Spinal cord (tissue), 10 donors: Measurements from ENCODE around the gene TM2D1. TPM values are rescaled to one million over a fixed set of nuclear protein-coding genes. Genes with fewer than 3 reads are reported as not detected.
A peak's percentile ranks its signal among the peaks of the same experiment; 100 is the strongest.
"Not testable (repeated sequence)": the region's sequence is repeated elsewhere in the genome, so short reads cannot be mapped to it uniquely, and the experiment has no call there.

Experiments used
- DNase-seq, 6 donors: peaks; one replicate each; pipeline versions ENCODE4 v3.0.0 to v3.0.0-alpha.2; 2013 to 2015; ENCODE audit warnings: low spot score in 6 of 6, low read depth in 4 of 6
- H3K27ac ChIP-seq: one replicate; pipeline ENCODE4 v1.5.1; 2013; ENCODE audit warnings: low read depth, low read length, control low read depth
- H3K27me3 ChIP-seq: one replicate; pipeline ENCODE4 v1.6.1; 2013; ENCODE audit warnings: low read length; ENCODE audit not compliant: control insufficient read depth, insufficient read depth
- H3K36me3 ChIP-seq: one replicate; pipeline ENCODE4 v1.6.1; 2013; ENCODE audit warnings: low read length; ENCODE audit not compliant: control insufficient read depth, insufficient read depth
- H3K4me1 ChIP-seq: one replicate; pipeline ENCODE4 v1.6.1; 2013; ENCODE audit warnings: low read length; ENCODE audit not compliant: control insufficient read depth, insufficient read depth
- H3K4me3 ChIP-seq: one replicate; pipeline ENCODE4 v1.5.1; 2013; ENCODE audit warnings: low read depth, low read length, control low read depth
- H3K9me3 ChIP-seq: one replicate; pipeline ENCODE4 v1.6.1; 2013; ENCODE audit warnings: low read length; ENCODE audit not compliant: control insufficient read depth, insufficient read depth
- WGBS: methylation state at CpG from one replicate; pipeline ENCODE4 v1.1.5; 2013; ENCODE audit warnings: missing lambda C conversion rate; ENCODE audit not compliant: insufficient coverage; 5-methylcytosine and 5-hydroxymethylcytosine counted together
- polyA plus RNA-seq, 2 donors: library from polyadenylated mRNA; unstranded; fragments of 120-200 nt; gene quantifications; one replicate each; pipeline ENCODE4 v1.2.1, GENCODE V29; 2013; ENCODE audit not compliant: insufficient read length in 2 of 2
- total RNA-seq, 2 donors: library from RNA; depleted of rRNA in 1 of 2; stranded (reverse); fragments of 120-200 nt in 1 of 2; fragments of >200 nt in 1 of 2; gene quantifications; one replicate each; pipeline versions ENCODE4 v1.2.3 to v1.2.4, GENCODE V29; 2013 to 2014
- donor health status: healthy.

TM2D1 gene
- total and polyA plus RNA-seq, 4 donors = 62.4 to 87.9 (median 71.8) TPM

DNA sequence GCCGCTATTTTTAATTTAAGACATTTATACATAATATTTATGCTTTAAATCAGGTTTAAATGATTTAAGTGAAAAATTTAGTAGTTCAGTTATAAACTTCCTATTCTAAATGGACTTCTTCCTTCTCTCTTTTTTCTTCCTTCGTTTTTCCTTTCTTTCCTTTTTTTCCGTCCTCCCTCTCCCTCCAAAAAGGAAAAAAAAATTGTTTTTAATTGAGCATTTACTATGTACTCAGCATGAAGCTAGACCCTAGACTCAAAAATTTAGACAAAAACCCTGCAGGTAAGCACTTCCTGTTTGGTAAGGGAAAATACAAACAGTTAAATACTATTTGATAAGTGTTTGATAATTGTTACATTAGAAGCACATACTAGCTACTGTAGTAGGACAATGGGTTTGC is 2.6 kb upstream of the TM2D1 start:
- no peak overlapping the region for H3K27ac ChIP-seq
- H3K36me3 ChIP-seq = no peaks in the 10 kb centered on the region
- peaks cover 6% of the 10 kb centered on the region for H3K4me1 ChIP-seq
- WGBS = no CpG with 5 or more reads among the region's 3 CpGs
- H3K4me3 ChIP-seq = no peak overlapping the region
- H3K9me3 ChIP-seq = no peaks in the 10 kb centered on the region
- no peaks in the 10 kb centered on the region for H3K27me3 ChIP-seq
- DNase-seq = no peak

- Histone ChIP-seq H3K27ac (peak overlapping the region; percentile 89), H3K27me3 (no peaks in the 10 kb centered on the region), H3K9me3 (no peaks in the 10 kb centered on the region), H3K36me3 (peaks cover 8% of the 10 kb centered on the region), H3K4me1 (peaks cover 6% of the 10 kb centered on the region), H3K4me3 (peak overlapping the region; percentile 98)
- no peak for DNase-seq
- WGBS = 0% methylated on average over 1 of the region's 3 CpGs
Measured at GRCh38 chr1:61724506-61724812, 482 bp downstream of the TM2D1 start.

DNA sequence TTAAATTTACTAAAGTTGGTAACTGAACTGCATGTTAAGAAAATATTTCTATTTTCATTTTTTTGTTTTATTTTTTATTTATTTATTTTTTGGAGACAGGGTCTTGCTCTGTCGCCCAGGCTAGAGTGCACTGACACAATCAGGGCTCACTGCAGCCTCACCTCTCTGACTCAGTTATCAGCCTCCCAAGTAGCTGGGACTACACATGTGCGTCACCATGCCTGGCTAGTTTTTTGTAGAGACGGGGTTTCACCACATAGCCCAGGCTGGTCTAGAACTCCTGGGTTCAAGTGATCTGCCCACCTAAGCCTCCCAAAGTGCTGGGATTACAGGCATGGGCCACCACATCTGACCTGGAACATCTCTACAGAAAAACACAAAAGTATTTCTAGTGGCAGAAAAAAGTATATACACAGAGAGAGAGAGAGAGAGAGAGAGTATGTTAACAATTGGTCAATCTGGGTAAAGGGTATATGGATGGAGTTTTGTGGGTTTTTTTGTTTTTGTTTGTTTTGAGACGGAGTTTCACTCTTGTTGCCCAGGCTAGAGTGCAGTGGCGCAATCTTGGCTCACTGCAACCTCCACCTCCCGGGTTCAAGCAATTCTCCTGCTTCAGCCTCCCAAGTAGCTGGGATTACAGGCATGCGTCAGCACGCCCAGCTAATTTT is 5.8 kb downstream of the TM2D1 start:
- H3K27ac ChIP-seq, H3K9me3 ChIP-seq, H3K4me1 ChIP-seq, H3K27me3 ChIP-seq, H3K4me3 ChIP-seq, DNase-seq: not testable (repeated sequence)
- WGBS = 87% methylated on average over 5 of the region's 8 CpGs
- peaks cover 17% of the 10 kb centered on the region for H3K36me3 ChIP-seq

GRCh38 chr1:61711969-61712368 is 13.0 kb downstream of the TM2D1 start:
- DNase-seq = no peak
- no peak overlapping the region for H3K4me3 ChIP-seq
- H3K27me3 ChIP-seq = no peaks in the 10 kb centered on the region
- no peak overlapping the region for H3K27ac ChIP-seq
- peaks cover 11% of the 10 kb centered on the region for H3K36me3 ChIP-seq
- H3K9me3 ChIP-seq = no peaks in the 10 kb centered on the region
- H3K4me1 ChIP-seq = no peaks in the 10 kb centered on the region

- DNase-seq, H3K27ac ChIP-seq, H3K27me3 ChIP-seq, H3K4me1 ChIP-seq, H3K4me3 ChIP-seq, H3K9me3 ChIP-seq: not testable (repeated sequence)
- H3K36me3 ChIP-seq = peaks cover 13% of the 10 kb centered on the region
- 67% methylated on average over 1 of the region's 4 CpGs for WGBS
Measured at GRCh38 chr1:61711257-61711656, 13.7 kb downstream of the TM2D1 start.

- Histone ChIP-seq H3K27ac (no peak overlapping the region), H3K9me3 (no peaks in the 10 kb centered on the region), H3K4me1 (no peaks in the 10 kb centered on the region), H3K27me3 (no peaks in the 10 kb centered on the region), H3K36me3 (peaks cover 16% of the 10 kb centered on the region), H3K4me3 (no peak overlapping the region)
- no CpG with 5 or more reads among the region's 2 CpGs for WGBS
- no peak for DNase-seq
Measured at GRCh38 chr1:61709908-61710289, 15.0 kb downstream of the TM2D1 start.

- 100% methylated on average over 1 of the region's 7 CpGs for WGBS
- H3K36me3 ChIP-seq = peaks cover 19% of the 10 kb centered on the region
- no peak overlapping the region for H3K27ac ChIP-seq
- no peaks in the 10 kb centered on the region for H3K27me3 ChIP-seq
- H3K4me1 ChIP-seq = no peaks in the 10 kb centered on the region
- no peaks in the 10 kb centered on the region for H3K9me3 ChIP-seq
- no peak for DNase-seq
- H3K4me3 ChIP-seq = no peak overlapping the region
Measured at GRCh38 chr1:61708953-61709907, 15.7 kb downstream of the TM2D1 start.

DNA sequence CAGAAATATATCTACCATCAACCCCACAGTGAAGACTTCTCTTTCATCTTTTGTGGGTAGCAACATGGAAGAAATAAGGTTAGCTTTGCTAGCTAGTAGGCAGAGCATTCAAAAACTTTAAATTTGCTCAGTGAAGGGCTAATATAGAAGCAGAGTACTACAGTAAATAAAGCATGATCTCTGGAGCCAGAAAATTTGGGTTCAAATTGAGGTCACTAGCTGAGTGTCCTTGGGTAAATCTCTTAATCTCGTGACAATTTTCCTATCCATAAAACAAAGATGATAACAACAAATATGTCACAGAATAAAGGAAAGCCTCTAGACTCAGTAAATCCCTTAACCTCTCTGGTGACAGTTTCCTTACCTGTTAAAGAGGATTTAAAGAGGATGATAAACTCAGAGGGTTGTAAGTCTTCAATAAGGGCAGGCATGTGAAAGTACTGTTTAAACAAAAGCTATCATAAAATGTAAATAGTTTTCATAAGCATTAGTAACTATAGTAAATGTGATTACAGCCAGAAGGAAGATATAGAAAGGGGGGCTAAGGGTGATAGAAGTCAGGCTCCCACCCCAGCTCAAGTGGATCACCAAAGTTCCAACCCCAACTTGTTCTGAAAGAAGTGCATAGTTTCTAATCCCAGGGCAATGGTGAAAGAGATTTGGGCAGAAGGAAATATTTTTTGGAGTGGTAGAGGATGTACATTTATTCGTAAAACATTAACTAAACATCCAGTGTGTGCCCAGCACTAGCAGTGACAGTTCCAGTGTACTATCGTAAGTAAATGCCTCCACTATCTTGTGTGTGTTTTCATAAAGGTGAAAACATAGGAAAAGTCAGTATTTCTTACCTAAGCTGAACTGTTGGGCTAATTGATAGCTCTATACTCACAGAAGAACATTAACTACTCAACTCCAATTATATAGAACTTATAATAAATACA is 24.8 kb downstream of the TM2D1 start:
- H3K4me1 ChIP-seq = no peaks in the 10 kb centered on the region
- no peak overlapping the region for H3K27ac ChIP-seq
- no peak for DNase-seq
- no CpG with 5 or more reads among the region's 3 CpGs for WGBS
- H3K9me3 ChIP-seq = no peaks in the 10 kb centered on the region
- H3K4me3 ChIP-seq = no peak overlapping the region
- H3K36me3 ChIP-seq = peaks cover 24% of the 10 kb centered on the region
- no peaks in the 10 kb centered on the region for H3K27me3 ChIP-seq

- Histone ChIP-seq H3K4me3 (no peak overlapping the region), H3K9me3 (no peaks in the 10 kb centered on the region), H3K36me3 (peaks cover 2% of the 10 kb centered on the region), H3K27me3 (no peaks in the 10 kb centered on the region), H3K27ac (no peak overlapping the region), H3K4me1 (no peaks in the 10 kb centered on the region)
- no CpG with 5 or more reads among the region's 3 CpGs for WGBS
- DNase-seq = peak in 1 of 6 donors; percentile 2
Measured at GRCh38 chr1:61692155-61692800, 32.7 kb downstream of the TM2D1 start.
